ENCODE data around the gene PRTFDC1.

DNA sequence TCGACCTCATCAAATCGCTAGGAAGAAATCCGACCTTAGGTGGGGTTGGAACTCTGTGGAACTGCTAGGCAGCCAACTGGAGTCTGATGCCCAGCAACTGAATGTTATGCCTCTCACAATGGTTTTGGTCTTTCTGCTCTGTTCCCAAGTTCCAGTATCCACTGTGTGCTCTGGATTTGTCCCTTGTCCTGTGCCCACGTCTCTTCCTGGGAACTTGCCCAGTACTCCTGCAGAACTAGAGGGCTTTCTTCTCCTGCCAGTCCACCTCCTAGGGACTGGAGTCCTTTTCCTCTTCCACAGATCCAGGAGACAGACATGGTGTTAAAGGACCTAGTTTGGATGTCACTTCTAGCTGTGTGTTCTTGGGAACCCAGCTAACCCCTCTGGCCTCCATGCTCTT, 26.6 kb downstream of the PRTFDC1 start:
- TF ChIP-seq, protein P1, sequence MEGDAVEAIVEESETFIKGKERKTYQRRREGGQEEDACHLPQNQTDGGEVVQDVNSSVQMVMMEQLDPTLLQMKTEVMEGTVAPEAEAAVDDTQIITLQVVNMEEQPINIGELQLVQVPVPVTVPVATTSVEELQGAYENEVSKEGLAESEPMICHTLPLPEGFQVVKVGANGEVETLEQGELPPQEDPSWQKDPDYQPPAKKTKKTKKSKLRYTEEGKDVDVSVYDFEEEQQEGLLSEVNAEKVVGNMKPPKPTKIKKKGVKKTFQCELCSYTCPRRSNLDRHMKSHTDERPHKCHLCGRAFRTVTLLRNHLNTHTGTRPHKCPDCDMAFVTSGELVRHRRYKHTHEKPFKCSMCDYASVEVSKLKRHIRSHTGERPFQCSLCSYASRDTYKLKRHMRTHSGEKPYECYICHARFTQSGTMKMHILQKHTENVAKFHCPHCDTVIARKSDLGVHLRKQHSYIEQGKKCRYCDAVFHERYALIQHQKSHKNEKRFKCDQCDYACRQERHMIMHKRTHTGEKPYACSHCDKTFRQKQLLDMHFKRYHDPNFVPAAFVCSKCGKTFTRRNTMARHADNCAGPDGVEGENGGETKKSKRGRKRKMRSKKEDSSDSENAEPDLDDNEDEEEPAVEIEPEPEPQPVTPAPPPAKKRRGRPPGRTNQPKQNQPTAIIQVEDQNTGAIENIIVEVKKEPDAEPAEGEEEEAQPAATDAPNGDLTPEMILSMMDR (IDR thresholded peaks at IDR 0.05; ENCODE audit: insufficient read depth, low read depth, low read length), result no peak
- no peak for TF ChIP-seq EZH2 (IDR thresholded peaks at IDR 0.05; ENCODE audit: insufficient read depth, low read length)
